H1 (cell line): ENCODE results near the gene OR5AU1. TPM values are rescaled to one million over a fixed set of nuclear protein-coding genes. Genes with fewer than 3 reads are reported as not detected.
A peak's percentile ranks its signal among the peaks of the same experiment; 100 is the strongest.

ENCODE experiments used
- CTCF ChIA-PET: fragments of 300-600 bp; sonication (Branson Sonifier 250); formaldehyde crosslinking; loops from one replicate; lab custom pipeline; 2021; ENCODE audit not compliant: partially characterized antibody; lab: Charles Lee
- POLR2A ChIA-PET: fragments of 300-600 bp; sonication (Branson Sonifier 250); formaldehyde crosslinking; loops from one replicate; lab custom pipeline; 2021; ENCODE audit warnings: inconsistent platforms; ENCODE audit not compliant: partially characterized antibody; lab: Charles Lee
- DNase-seq, 2 experiments: peaks; one replicate each; pipeline versions ENCODE4 v3.0.0 to v3.0.0-alpha.2; 2010 to 2022; ENCODE audit warnings: low spot score in 2 of 2, low read depth in 1 of 2, mixed read lengths in 1 of 2
- FAIRE-seq: peaks from 2 replicates; lab custom pipeline; 2011; peaks lifted over from hg19 to GRCh38; lab: Jason Lieb, UNC
- H2AFZ ChIP-seq: 2 replicates; pipeline ENCODE4 v1.8.1; 2012; ENCODE audit warnings: low read length, inconsistent platforms
- H2AK5ac ChIP-seq: 2 replicates; pipeline ENCODE4 v1.6.1; 2013; ENCODE audit warnings: low read depth, low read length
- H2BK120ac ChIP-seq: replicated peaks from 2 replicates; pipeline ENCODE3; 2013; ENCODE audit warnings: low read depth, low read length, inconsistent platforms
- H2BK12ac ChIP-seq: 2 replicates; pipeline ENCODE4 v1.6.1; 2013; ENCODE audit warnings: low read depth, low read length
- H2BK15ac ChIP-seq: 2 replicates; pipeline ENCODE4 v1.6.1; 2013; ENCODE audit warnings: low read length
- H2BK20ac ChIP-seq: 2 replicates; pipeline ENCODE4 v1.6.1; 2013; ENCODE audit warnings: low read length
- H2BK5ac ChIP-seq: 2 replicates; pipeline ENCODE4 v1.6.1; 2013; ENCODE audit warnings: low read depth, low read length
- H3K14ac ChIP-seq: 2 replicates; pipeline ENCODE4 v1.6.1; 2013; ENCODE audit warnings: inconsistent platforms; ENCODE audit not compliant: insufficient read length
- H3K18ac ChIP-seq: 2 replicates; pipeline ENCODE4 v1.6.1; 2013; ENCODE audit warnings: low read length; ENCODE audit errors: extremely low read depth
- H3K23ac ChIP-seq: 2 replicates; pipeline ENCODE4 v1.6.1; 2013; ENCODE audit warnings: inconsistent platforms; ENCODE audit not compliant: insufficient read length
- H3K23me2 ChIP-seq: 2 replicates; pipeline ENCODE4 v1.6.1; 2013; ENCODE audit warnings: low read depth, low read length
- H3K27ac ChIP-seq: 2 replicates; pipeline ENCODE4 v1.6.1; 2011; ENCODE audit warnings: low read depth, low read length, inconsistent platforms
- H3K27me3 ChIP-seq, 4 experiments: replicated peaks in 1 of 4; 1 replicate in 1 of 4; 2 replicates in 3 of 4; pipeline versions ENCODE4 v1.6.1 to v1.8.1; 2011 to 2013; ENCODE audit warnings: low read length in 3 of 4, mild to moderate bottlenecking in 3 of 4, inconsistent platforms in 2 of 4, mixed read lengths in 2 of 4, moderate library complexity in 1 of 4; ENCODE audit not compliant: control insufficient read depth in 3 of 4, insufficient read depth in 3 of 4; ENCODE audit errors: extremely low read depth in 1 of 4
- H3K36me3 ChIP-seq, 4 experiments: 2 replicates each; pipeline versions ENCODE4 v1.6.1 to v1.8.1; 2011 to 2013; ENCODE audit warnings: mild to moderate bottlenecking in 4 of 4, low read length in 3 of 4, moderate library complexity in 2 of 4, control low read depth in 1 of 4, inconsistent platforms in 1 of 4; ENCODE audit not compliant: insufficient read depth in 4 of 4, control insufficient read depth in 2 of 4
- H3K4ac ChIP-seq: replicated peaks from 2 replicates; pipeline ENCODE3; 2013; ENCODE audit warnings: low read length, low read depth, mixed read lengths, inconsistent platforms; ENCODE audit not compliant: insufficient read length
- H3K4me1 ChIP-seq, 4 experiments: replicated peaks in 1 of 4; 1 replicate in 1 of 4; 2 replicates in 3 of 4; pipeline versions ENCODE4 v1.6.1 to v1.8.1; 2011 to 2013; ENCODE audit warnings: low read length in 3 of 4, inconsistent platforms in 2 of 4, mixed read lengths in 1 of 4; ENCODE audit not compliant: insufficient read depth in 4 of 4, control insufficient read depth in 3 of 4
- H3K4me2 ChIP-seq, 2 experiments: 2 replicates each; pipeline versions ENCODE4 v1.6.1 to v1.8.1; 2011 to 2013; ENCODE audit warnings: low read depth in 2 of 2, low read length in 2 of 2, control low read depth in 1 of 2, inconsistent platforms in 1 of 2, mild to moderate bottlenecking in 1 of 2; ENCODE audit not compliant: insufficient read depth in 1 of 2
- H3K4me3 ChIP-seq, 4 experiments: fragments of 200-600, 300-600 bp in 1 of 4; sonication (generic), shearing (Covaris generic), sonication (Bioruptor Twin) in 1 of 4; 2 replicates each; pipeline versions ENCODE4 v1.5.1 to v1.8.1; 2011 to 2016; ENCODE audit warnings: low read length in 4 of 4, low read depth in 3 of 4, control low read depth in 2 of 4, inconsistent platforms in 2 of 4, mild to moderate bottlenecking in 2 of 4, mixed read lengths in 1 of 4, moderate library complexity in 1 of 4; ENCODE audit not compliant: insufficient read depth in 2 of 4; ENCODE audit errors: extremely low read depth in 1 of 4
- H3K56ac ChIP-seq: replicated peaks from 2 replicates; pipeline ENCODE3; 2013; ENCODE audit warnings: low read depth, mild to moderate bottlenecking, mixed read lengths, low read length, inconsistent platforms; ENCODE audit not compliant: insufficient read length
- H3K79me1 ChIP-seq: 2 replicates; pipeline ENCODE4 v1.6.1; 2013; ENCODE audit warnings: low read depth, low read length, control low read depth
- H3K79me2 ChIP-seq, 2 experiments: 2 replicates each; pipeline versions ENCODE4 v1.6.1 to v1.8.1; 2012 to 2013; ENCODE audit warnings: low read length in 2 of 2, mild to moderate bottlenecking in 2 of 2, inconsistent platforms in 1 of 2; ENCODE audit not compliant: insufficient read depth in 2 of 2, control insufficient read depth in 1 of 2
- H3K9ac ChIP-seq, 4 experiments: replicated peaks in 1 of 4; 1 replicate in 1 of 4; 2 replicates in 3 of 4; pipeline versions ENCODE4 v1.6.1 to v1.8.1; 2011 to 2013; ENCODE audit warnings: low read depth in 3 of 4, low read length in 3 of 4, control low read depth in 2 of 4, mild to moderate bottlenecking in 2 of 4, moderate library complexity in 2 of 4, inconsistent platforms in 1 of 4; ENCODE audit errors: extremely low read depth in 1 of 4
- H3K9me3 ChIP-seq, 2 experiments: 2 replicates each; pipeline versions ENCODE4 v1.6.1 to v1.8.1; 2012 to 2013; ENCODE audit warnings: mild to moderate bottlenecking in 2 of 2, moderate library complexity in 2 of 2, control low read depth in 1 of 2, inconsistent platforms in 1 of 2, low read depth in 1 of 2, low read length in 1 of 2, mixed read lengths in 1 of 2; ENCODE audit not compliant: insufficient read depth in 2 of 2
- H4K20me1 ChIP-seq, 2 experiments: replicated peaks in 1 of 2; 2 replicates each; pipeline versions ENCODE3 to v1.8.1; 2011 to 2013; ENCODE audit warnings: inconsistent platforms in 2 of 2, low read length in 2 of 2, mild to moderate bottlenecking in 1 of 2; ENCODE audit not compliant: insufficient read depth in 2 of 2, control insufficient read depth in 1 of 2
- H4K5ac ChIP-seq: 2 replicates; pipeline ENCODE4 v1.6.1; 2013; ENCODE audit warnings: low read length, low read depth, mixed read lengths, inconsistent platforms; ENCODE audit not compliant: insufficient read length
- H4K8ac ChIP-seq: 2 replicates; pipeline ENCODE4 v1.8.0; 2013; ENCODE audit warnings: mild to moderate bottlenecking, moderate library complexity, low read length, inconsistent platforms; ENCODE audit not compliant: insufficient read depth; ENCODE audit errors: extremely low read depth
- H4K91ac ChIP-seq: replicated peaks from 2 replicates; pipeline ENCODE3; 2013; ENCODE audit warnings: low read length, mixed read lengths, inconsistent platforms; ENCODE audit not compliant: insufficient read length
- CTBP2 ChIP-seq: IDR thresholded peaks from 2 replicates; pipeline ENCODE4 v1.7.0; 2011; ENCODE audit warnings: borderline replicate concordance, mild to moderate bottlenecking, moderate library complexity, mixed read lengths, low read length; ENCODE audit not compliant: insufficient read depth, insufficient read length
- EP300 ChIP-seq, 2 experiments: IDR thresholded peaks; 1 replicate in 1 of 2; 2 replicates in 1 of 2; pipeline ENCODE4 v1.6.1; 2011 to 2012; ENCODE audit warnings: low read depth in 2 of 2, low read length in 2 of 2, mild to moderate bottlenecking in 2 of 2, borderline replicate concordance in 1 of 2, inconsistent platforms in 1 of 2, moderate library complexity in 1 of 2
- HDAC6 ChIP-seq: IDR thresholded peaks from one replicate; pipeline ENCODE4 v1.7.1; 2012; ENCODE audit warnings: low read depth, mild to moderate bottlenecking, inconsistent platforms, low read length, moderate library complexity
- KDM1A ChIP-seq: fragments of 200-600, 300-600 bp; sonication (generic); IDR thresholded peaks from 2 replicates; pipeline ENCODE4 v1.7.1; 2016; ENCODE audit warnings: mild to moderate bottlenecking, low read length, borderline replicate concordance
- KDM4A ChIP-seq: IDR thresholded peaks from one replicate; pipeline ENCODE4 v1.7.1; 2012; ENCODE audit warnings: low read depth, mild to moderate bottlenecking, moderate library complexity, low read length, inconsistent platforms; ENCODE audit not compliant: severe bottlenecking
- NANOG ChIP-seq: IDR thresholded peaks from 2 replicates; pipeline ENCODE4 v1.6.1; 2011; ENCODE audit warnings: low read length, low read depth, mild to moderate bottlenecking, inconsistent platforms; ENCODE audit not compliant: insufficient read depth, poor library complexity, severe bottlenecking
- RFX5 ChIP-seq: IDR thresholded peaks from 2 replicates; pipeline ENCODE4 v1.6.1; 2011; ENCODE audit warnings: low read depth, low read length, improper control_type of control experiment, borderline replicate concordance
- SUZ12 ChIP-seq: fragments of 200-600 bp; sonication (generic); IDR thresholded peaks from 2 replicates; pipeline ENCODE4 v1.6.1; 2012; ENCODE audit warnings: mild to moderate bottlenecking, inconsistent platforms, low read length, moderate library complexity, mixed read lengths
- TBP ChIP-seq: IDR thresholded peaks from 2 replicates; pipeline ENCODE4 v1.6.1; 2011; ENCODE audit warnings: low read depth, low read length, improper control_type of control experiment
- TEAD4 ChIP-seq: IDR thresholded peaks from 2 replicates; pipeline ENCODE4 v1.6.1; 2012; ENCODE audit warnings: low read depth, low read length, inconsistent platforms, mixed read lengths
- WGBS, 2 experiments: shearing (Covaris generic) in 1 of 2; methylation state at CpG; one replicate each; pipeline versions ENCODE4 v1.1.6 to v1.1.7; 2013 to 2015; ENCODE audit warnings: low lambda C conversion rate in 2 of 2, mixed read lengths in 2 of 2, inconsistent platforms in 1 of 2, low coverage in 1 of 2, missing lambda C conversion rate in 1 of 2; ENCODE audit not compliant: insufficient replicate concordance in 2 of 2, insufficient coverage in 1 of 2, insufficient read length in 1 of 2; ENCODE audit errors: extremely low coverage in 1 of 2, missing lambda C conversion rate in 1 of 2; 5-methylcytosine and 5-hydroxymethylcytosine counted together
- polyA plus RNA-seq, 7 experiments: library from polyadenylated mRNA; depleted of rRNA in 3 of 7; stranded (reverse) in 5 of 7; unstranded in 2 of 7; fragments of >200 nt in 5 of 7; fragments of 200-250 nt in 2 of 7; gene quantifications; 1 replicate in 5 of 7; 2 replicates in 1 of 7; 4 replicates in 1 of 7; pipeline versions ENCODE4 v1.2.1 to v1.2.3, GENCODE V29; 2011 to 2013; ENCODE audit warnings: missing spikeins in 2 of 7, mixed read lengths in 2 of 7
- total RNA-seq: library from RNA; stranded (reverse); fragmentation: NEBNext Ultra II Directional; extraction: Animal tissue kit (Norgen Biotek cat#: 25700); gene quantifications from 2 replicates; pipeline ENCODE4 v1.2.1, GENCODE V29; 2021

The OR5AU1 gene
- total and polyA plus RNA-seq, 2 of the 8 experiments (the other 6 are each of a cell fraction or from before 2014, with no cell fraction given), result not detected

- DNase-seq, result no peak
- H3K4me2 ChIP-seq, result peak overlapping the region; percentile 26 to 60; a peak in 2 of 4 replicates
- no peaks in the 10 kb centered on the region for H3K79me2 ChIP-seq
- H2BK12ac ChIP-seq, result no peak overlapping the region
- ChIA-PET CTCF (interaction anchor here (0.6 to 2.1 kb wide), 6 partner anchors 9 to 177 kb away, joined by 3 to 7 read pairs (median 3); no protein-coding TSS in a partner anchor), POLR2A (interaction anchor here (0.6 to 5.4 kb wide), 7 partner anchors 11 to 154 kb away, joined by 3 to 101 read pairs (median 4); partner anchors contain the start of gene ARHGEF40)
- H3K23ac ChIP-seq, result no peak overlapping the region
- H2AK5ac ChIP-seq, result no peak overlapping the region
- no peak overlapping the region for H2BK120ac ChIP-seq
- no peaks in the 10 kb centered on the region for H3K36me3 ChIP-seq
- H3K14ac ChIP-seq, result no peak overlapping the region
- H2BK5ac ChIP-seq, result no peak overlapping the region; the same call in 1 of the 2 replicates
- H4K8ac ChIP-seq, result peak overlapping the region; percentile 41; the same call in 1 of the 2 replicates
- H2BK20ac ChIP-seq, result no peak overlapping the region
- H2BK15ac ChIP-seq, result peak overlapping the region; percentile 61; the same call in 1 of the 2 replicates
- WGBS, 2 experiments, result 70% methylated on average over 1 of the region's 1 CpG; no CpG with 5 or more reads in 1 of the 2 experiments
- H3K27ac ChIP-seq, result no peak overlapping the region
- no peaks in the 10 kb centered on the region for H3K23me2 ChIP-seq
- FAIRE-seq, result no peak
- no peak for TF ChIP-seq TEAD4
- no peak for TF ChIP-seq KDM1A
- no peak for TF ChIP-seq HDAC6
- TF ChIP-seq NANOG, result no peak
- no peak for TF ChIP-seq EP300 (IDR thresholded peaks at IDR 0.05; ENCODE audit: borderline replicate concordance in 1 of 2, low read depth in 2 of 2, low read length in 2 of 2)
- TF ChIP-seq SUZ12, result no peak
- TF ChIP-seq KDM4A, result no peak
- no peak for TF ChIP-seq TBP
- TF ChIP-seq RFX5, result no peak
- TF ChIP-seq CTBP2, result no peak
- H4K5ac ChIP-seq, result peak overlapping the region; percentile 20
- H3K18ac ChIP-seq, result peak overlapping the region; percentile 83; the same call in 1 of the 2 replicates
- peaks cover 4 to 8% (median 6%) of the 10 kb centered on the region in 4 experiments; a peak in 6 of 7 replicates for H3K4me1 ChIP-seq
- H3K4ac ChIP-seq, result peak overlapping the region; percentile 29
- peak overlapping the region; percentile 47 for H4K91ac ChIP-seq
- H3K27me3 ChIP-seq, result no peaks in the 10 kb centered on the region; a peak in 1 of 7 replicates
- no peaks in the 10 kb centered on the region for H3K79me1 ChIP-seq
- H3K56ac ChIP-seq, result no peak overlapping the region
- peak overlapping the region in 3 of 4 experiments; percentile 18 to 46 (median 32); a peak in 5 of 8 replicates for H3K4me3 ChIP-seq
- H3K9ac ChIP-seq, result no peak overlapping the region
- H4K20me1 ChIP-seq, result no peaks in the 10 kb centered on the region
- H2AFZ ChIP-seq, result peak overlapping the region; percentile 54; the same call in 1 of the 2 replicates
- peaks cover 0 to 6% of the 10 kb centered on the region in 2 experiments; a peak in 1 of 4 replicates for H3K9me3 ChIP-seq
These were observed 36.6 kb upstream of the OR5AU1 start for GRCh38 chr14:21192447-21192822.
